Smooth muscle cell of the brain vasculature (primary cell): Measurements from ENCODE around the gene EIF3F.

ENCODE experiments used
- DNase-seq: peaks from one replicate; pipeline ENCODE4 v3.0.0-alpha.2; 2012; ENCODE audit warnings: low read depth, low spot score

EIF3F gene

GRCh38 chr11:8039530-8040260 is 52.6 kb downstream of the EIF3F start:
- DNase-seq = no peak

- DNase-seq = no peak
These were observed 53.3 kb downstream of the EIF3F start for GRCh38 chr11:8040261-8040920.

- no peak for DNase-seq
These were observed 53.8 kb downstream of the EIF3F start for GRCh38 chr11:8040921-8041285.

GRCh38 chr11:8041576-8041975 is 54.4 kb downstream of the EIF3F start:
- no peak for DNase-seq

GRCh38 chr11:8043756-8044155 is 56.6 kb downstream of the EIF3F start:
- DNase-seq = no peak

- no peak for DNase-seq
These were observed 58.7 kb downstream of the EIF3F start for GRCh38 chr11:8045839-8046238.

GRCh38 chr11:8047382-8047781 is 60.2 kb downstream of the EIF3F start:
- no peak for DNase-seq

GRCh38 chr11:8049084-8049483 is 61.9 kb downstream of the EIF3F start:
- no peak for DNase-seq
